ENCODE data around the gene PRR15L. TPM values are rescaled to one million over a fixed set of nuclear protein-coding genes. Genes with fewer than 3 reads are reported as not detected.

Gene PRR15L
- polyA plus RNA-seq, 3 donors = not detected

GRCh38 chr17:47980541-47980940 is 22.9 kb upstream of the PRR15L start:
- no peak for TF ChIP-seq CTCF (IDR thresholded peaks at IDR 0.05)
- Histone ChIP-seq H3K9me3 (replicated peaks in 1 of 2; ENCODE audit: control insufficient read depth in 1 of 2, insufficient read depth in 1 of 2, low read length in 2 of 2) (no peaks in the 10 kb centered on the region), H3K27ac (ENCODE audit: low read depth in 1 of 2, low read length in 2 of 2) (no peak overlapping the region), H3K4me3 (replicated peaks in 1 of 3; ENCODE audit: low read depth in 2 of 3, low read length in 3 of 3) (no peak overlapping the region), H3K36me3 (replicated peaks in 1 of 2; ENCODE audit: control insufficient read depth in 1 of 2, insufficient read depth in 2 of 2, low read length in 2 of 2) (peaks cover 78 to 98% of the 10 kb centered on the region in 2 donors), H3K79me2 (ENCODE audit: insufficient read depth, low read length) (no peaks in the 10 kb centered on the region), H3K4me1 (ENCODE audit: control insufficient read depth in 1 of 2, insufficient read depth in 2 of 2, low read length in 2 of 2) (peaks cover 19 to 50% of the 10 kb centered on the region in 2 donors), H2AFZ (ENCODE audit: insufficient read depth, low read depth, low read length, poor library complexity, severe bottlenecking) (no peak overlapping the region), H3K27me3 (ENCODE audit: control insufficient read depth in 2 of 2, insufficient read depth in 2 of 2, low read length in 2 of 2) (no peaks in the 10 kb centered on the region), H3K9ac (ENCODE audit: insufficient read depth, low read length, poor library complexity, severe bottlenecking) (no peak overlapping the region), H3K4me2 (replicated peaks; ENCODE audit: extremely low read depth, low read length, poor library complexity, severe bottlenecking) (no peak overlapping the region), H4K20me1 (ENCODE audit: insufficient read depth, low read length) (peaks cover 5% of the 10 kb centered on the region)
- Mint-ChIP-seq H3K36me3 (peaks cover 78 to 98% of the 10 kb centered on the region in 2 donors), H3K4me1 (peaks cover 49% of the 10 kb centered on the region), H3K27ac (peak overlapping the region in 1 of 7 donors; percentile 46), H3K4me3 (no peak overlapping the region), H3K9me3 (peaks cover 0 to 2% (median 0%) of the 10 kb centered on the region in 7 donors), H3K27me3 (ENCODE audit: low read depth in 3 of 3) (peaks cover 0 to 2% (median 1%) of the 10 kb centered on the region in 3 donors)
- intact Hi-C loops (cut with micrococcal nuclease) = loop anchor here in 1 of 2 donors (5.0 kb wide), 1 partner anchor 97 kb away; no protein-coding TSS in a partner anchor
- no peak for DNase-seq

- Mint-ChIP-seq H3K4me3 (no peak overlapping the region), H3K36me3 (peaks cover 85 to 100% of the 10 kb centered on the region in 2 donors), H3K9me3 (peaks cover 0 to 2% (median 0%) of the 10 kb centered on the region in 7 donors), H3K27ac (no peak overlapping the region), H3K4me1 (peaks cover 41% of the 10 kb centered on the region), H3K27me3 (ENCODE audit: low read depth in 3 of 3) (peaks cover 0 to 2% (median 1%) of the 10 kb centered on the region in 3 donors)
- Histone ChIP-seq H3K79me2 (ENCODE audit: insufficient read depth, low read length) (peaks cover 8% of the 10 kb centered on the region), H3K4me3 (replicated peaks in 1 of 3; ENCODE audit: low read depth in 2 of 3, low read length in 3 of 3) (no peak overlapping the region), H3K9me3 (replicated peaks in 1 of 2; ENCODE audit: control insufficient read depth in 1 of 2, insufficient read depth in 1 of 2, low read length in 2 of 2) (no peaks in the 10 kb centered on the region), H3K36me3 (replicated peaks in 1 of 2; ENCODE audit: control insufficient read depth in 1 of 2, insufficient read depth in 2 of 2, low read length in 2 of 2) (peaks cover 88 to 99% of the 10 kb centered on the region in 2 donors), H3K9ac (ENCODE audit: insufficient read depth, low read length, poor library complexity, severe bottlenecking) (no peak overlapping the region), H2AFZ (ENCODE audit: insufficient read depth, low read depth, low read length, poor library complexity, severe bottlenecking) (no peak overlapping the region), H4K20me1 (ENCODE audit: insufficient read depth, low read length) (peaks cover 6% of the 10 kb centered on the region), H3K27ac (ENCODE audit: low read depth in 1 of 2, low read length in 2 of 2) (no peak overlapping the region), H3K4me2 (replicated peaks; ENCODE audit: extremely low read depth, low read length, poor library complexity, severe bottlenecking) (no peak overlapping the region), H3K27me3 (ENCODE audit: control insufficient read depth in 2 of 2, insufficient read depth in 2 of 2, low read length in 2 of 2) (no peaks in the 10 kb centered on the region), H3K4me1 (ENCODE audit: control insufficient read depth in 1 of 2, insufficient read depth in 2 of 2, low read length in 2 of 2) (peaks cover 19 to 40% of the 10 kb centered on the region in 2 donors)
- DNase-seq = peak; percentile 52 to 58 (median 57)
- intact Hi-C loops (cut with micrococcal nuclease) = loop anchor here (1.0 to 10.0 kb wide), 3 partner anchors 40 to 126 kb away; partner anchors contain the start of genes CBX1 (in 1 of the 2) and SNX11 (in 1 of the 2)
- 45% methylated on average over 3 of the region's 7 CpGs for WGBS (ENCODE audit: insufficient coverage)
- TF ChIP-seq CTCF (IDR thresholded peaks at IDR 0.05) = peak; percentile 77
Measured at GRCh38 chr17:47978324-47978723, 20.6 kb upstream of the PRR15L start.
